Suprapubic skin (tissue), 3 donors: ENCODE measurements around the gene TRNP1.

Experiments
- POLR2A ChIP-seq, 2 donors: fragments of 450-650 bp; IDR thresholded peaks; one replicate each; pipeline ENCODE4 v1.6.1; 2017; ENCODE audit warnings: antibody characterized with exemption in 2 of 2, mild to moderate bottlenecking in 2 of 2, moderate library complexity in 2 of 2
- TF ChIP-seq, protein P1 (sequence below), 2 donors: fragments of 200-600 bp in 1 of 2; fragments of 450-650 bp in 1 of 2; sonication (generic) in 1 of 2; IDR thresholded peaks; one replicate each; pipeline ENCODE4 v1.5.1; 2016 to 2019; ENCODE audit warnings: antibody characterized with exemption in 2 of 2, mild to moderate bottlenecking in 1 of 2, moderate library complexity in 1 of 2

DNA sequence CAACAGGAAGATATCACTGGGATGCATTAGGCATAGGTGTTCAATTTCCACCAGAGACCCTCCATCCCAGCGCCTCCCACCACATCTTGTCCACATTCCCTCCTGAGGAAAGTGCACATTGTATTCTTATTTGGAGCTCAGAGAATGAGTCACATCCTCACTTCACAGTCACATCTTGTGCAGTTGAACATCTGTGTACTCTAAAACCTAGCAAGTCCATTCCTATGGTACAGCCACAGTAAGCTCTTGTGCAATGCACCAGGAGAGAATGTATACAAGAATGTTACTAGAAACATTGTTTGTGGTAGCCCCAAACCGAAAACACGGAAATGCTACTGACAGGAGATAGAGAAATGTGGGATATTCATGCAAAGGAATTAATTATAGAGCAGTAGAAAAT lies 31.7 kb upstream of the TRNP1 start:
- TF ChIP-seq POLR2A (IDR thresholded peaks at IDR 0.05) = no peak
- TF ChIP-seq, protein P1, sequence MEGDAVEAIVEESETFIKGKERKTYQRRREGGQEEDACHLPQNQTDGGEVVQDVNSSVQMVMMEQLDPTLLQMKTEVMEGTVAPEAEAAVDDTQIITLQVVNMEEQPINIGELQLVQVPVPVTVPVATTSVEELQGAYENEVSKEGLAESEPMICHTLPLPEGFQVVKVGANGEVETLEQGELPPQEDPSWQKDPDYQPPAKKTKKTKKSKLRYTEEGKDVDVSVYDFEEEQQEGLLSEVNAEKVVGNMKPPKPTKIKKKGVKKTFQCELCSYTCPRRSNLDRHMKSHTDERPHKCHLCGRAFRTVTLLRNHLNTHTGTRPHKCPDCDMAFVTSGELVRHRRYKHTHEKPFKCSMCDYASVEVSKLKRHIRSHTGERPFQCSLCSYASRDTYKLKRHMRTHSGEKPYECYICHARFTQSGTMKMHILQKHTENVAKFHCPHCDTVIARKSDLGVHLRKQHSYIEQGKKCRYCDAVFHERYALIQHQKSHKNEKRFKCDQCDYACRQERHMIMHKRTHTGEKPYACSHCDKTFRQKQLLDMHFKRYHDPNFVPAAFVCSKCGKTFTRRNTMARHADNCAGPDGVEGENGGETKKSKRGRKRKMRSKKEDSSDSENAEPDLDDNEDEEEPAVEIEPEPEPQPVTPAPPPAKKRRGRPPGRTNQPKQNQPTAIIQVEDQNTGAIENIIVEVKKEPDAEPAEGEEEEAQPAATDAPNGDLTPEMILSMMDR (IDR thresholded peaks at IDR 0.05) = no peak
